Activated naive CD4-positive, alpha-beta T cell treated with anti-CD3 and anti-CD28 coated beads for 36 hours (primary cell): Measurements from ENCODE around the gene NRG3. TPM values are rescaled to one million over a fixed set of nuclear protein-coding genes. Genes with fewer than 3 reads are reported as not detected.

Source experiments
- CTCF ChIA-PET: fragments of 350-600 bp; sonication (Branson Sonifier 250); formaldehyde crosslinking; loops from one replicate; lab custom pipeline; 2021; ENCODE audit warnings: antibody characterized with exemption; lab: Charles Lee
- DNase-seq: peaks from one replicate; pipeline ENCODE4 v3.0.0-alpha.2; 2020
- H3K27ac Mint-ChIP-seq: one replicate; pipeline ENCODE4 v1.8.0; 2021; ENCODE audit warnings: mild to moderate bottlenecking, mixed read lengths
- H3K27me3 Mint-ChIP-seq: one replicate; pipeline ENCODE4 v1.8.0; 2021; ENCODE audit warnings: low read depth, mixed read lengths
- H3K36me3 Mint-ChIP-seq: one replicate; pipeline ENCODE4 v1.8.0; 2021; ENCODE audit warnings: low read depth, mixed read lengths
- H3K4me1 Mint-ChIP-seq: one replicate; pipeline ENCODE4 v1.8.0; 2021; ENCODE audit warnings: low read depth, mixed read lengths
- H3K4me3 Mint-ChIP-seq: one replicate; pipeline ENCODE4 v1.8.0; 2021; ENCODE audit warnings: mild to moderate bottlenecking, moderate library complexity, mixed read lengths
- H3K9me3 Mint-ChIP-seq: one replicate; pipeline ENCODE4 v1.8.0; 2021; ENCODE audit warnings: mixed read lengths
- intact Hi-C: fragments of 100-400 bp; cut with micrococcal nuclease; formaldehyde crosslinking; loops from one replicate; pipeline ENCODE4 v1.15.1; 2023
- total RNA-seq, 2 experiments: library from RNA; stranded (reverse); gene quantifications; one replicate each; pipeline ENCODE4 v1.2.3, GENCODE V29; 2021

Gene NRG3
- total RNA-seq, 2 experiments from 2014 or later = not detected

DNA sequence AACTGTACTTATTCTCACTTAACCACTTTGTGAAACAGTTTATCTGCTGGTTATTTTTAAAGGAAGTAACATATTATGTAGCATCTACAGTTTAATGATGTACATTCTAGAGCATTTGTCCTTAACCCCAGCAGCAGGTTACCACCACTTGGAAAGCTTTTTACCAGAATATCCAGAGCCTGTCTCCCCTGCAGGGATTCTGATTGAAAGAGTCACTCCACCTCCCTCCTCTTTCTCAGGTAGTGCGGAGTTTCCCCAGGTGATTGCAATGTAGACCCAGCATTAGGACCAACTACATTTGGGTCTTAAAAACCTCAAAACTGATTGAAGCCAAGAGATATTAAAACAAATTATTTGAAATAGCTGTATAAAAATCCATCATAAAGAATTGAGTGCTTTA, 53.1 kb downstream of the NRG3 start:
- Mint-ChIP-seq H3K36me3 (no peaks in the 10 kb centered on the region), H3K9me3 (no peaks in the 10 kb centered on the region), H3K4me1 (no peaks in the 10 kb centered on the region), H3K27ac (no peak overlapping the region), H3K4me3 (no peak overlapping the region), H3K27me3 (no peaks in the 10 kb centered on the region)
- no peak for DNase-seq
- intact Hi-C loops = no loop called here
- CTCF ChIA-PET = no interaction called here

DNA sequence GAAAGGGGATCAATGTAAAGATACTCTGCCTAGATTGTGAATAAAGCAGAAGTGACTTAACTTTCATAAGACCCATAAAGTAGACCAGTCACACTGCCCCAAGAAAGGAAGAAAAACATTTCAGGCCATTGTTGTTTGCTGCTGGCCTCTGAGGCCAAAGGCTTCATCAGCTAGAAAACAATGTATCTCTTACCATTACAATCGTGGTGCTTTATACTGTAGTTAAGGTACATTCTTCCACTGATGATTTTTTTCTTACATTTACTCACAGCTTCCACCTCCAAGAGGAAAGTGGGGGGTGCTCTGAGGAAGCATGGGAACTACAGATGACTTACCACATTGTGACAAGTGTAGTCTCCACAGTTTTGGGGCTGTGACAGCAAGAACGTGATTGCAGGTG, 68.6 kb downstream of the NRG3 start:
- H3K27ac Mint-ChIP-seq = no peak overlapping the region
- peaks cover under 1% of the 10 kb centered on the region for H3K9me3 Mint-ChIP-seq
- intact Hi-C loops = no loop called here
- CTCF ChIA-PET = interaction anchor here (0.7 kb wide), 1 partner anchor 791 kb away, joined by 3 read pairs; no protein-coding TSS in a partner anchor
- DNase-seq = no peak
- no peak overlapping the region for H3K4me3 Mint-ChIP-seq
- H3K4me1 Mint-ChIP-seq = no peaks in the 10 kb centered on the region
- no peaks in the 10 kb centered on the region for H3K36me3 Mint-ChIP-seq
- no peaks in the 10 kb centered on the region for H3K27me3 Mint-ChIP-seq

DNA sequence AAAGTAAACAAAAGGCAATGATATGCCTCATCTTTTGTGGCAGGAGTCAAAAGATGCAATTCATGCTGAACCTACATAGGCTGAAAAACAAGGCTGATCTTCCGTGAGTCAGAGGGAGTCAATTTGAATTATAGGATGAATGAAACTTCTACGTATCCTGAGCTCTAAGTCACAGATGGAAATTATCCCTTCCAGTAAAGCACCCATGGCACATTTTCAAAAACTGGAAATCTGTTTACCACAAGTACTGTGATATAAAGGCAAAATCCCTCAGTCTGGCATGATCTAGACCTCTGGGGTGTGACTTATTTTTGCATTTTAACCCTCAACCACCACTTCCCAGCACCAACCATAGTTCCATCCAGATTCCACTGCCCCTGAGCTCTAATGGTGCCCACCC, 69.6 kb downstream of the NRG3 start:
- Mint-ChIP-seq H3K27me3 (no peaks in the 10 kb centered on the region), H3K36me3 (no peaks in the 10 kb centered on the region), H3K4me1 (no peaks in the 10 kb centered on the region), H3K4me3 (no peak overlapping the region), H3K27ac (no peak overlapping the region), H3K9me3 (no peaks in the 10 kb centered on the region)
- intact Hi-C loops = no loop called here
- DNase-seq = no peak
- CTCF ChIA-PET = no interaction called here

DNA sequence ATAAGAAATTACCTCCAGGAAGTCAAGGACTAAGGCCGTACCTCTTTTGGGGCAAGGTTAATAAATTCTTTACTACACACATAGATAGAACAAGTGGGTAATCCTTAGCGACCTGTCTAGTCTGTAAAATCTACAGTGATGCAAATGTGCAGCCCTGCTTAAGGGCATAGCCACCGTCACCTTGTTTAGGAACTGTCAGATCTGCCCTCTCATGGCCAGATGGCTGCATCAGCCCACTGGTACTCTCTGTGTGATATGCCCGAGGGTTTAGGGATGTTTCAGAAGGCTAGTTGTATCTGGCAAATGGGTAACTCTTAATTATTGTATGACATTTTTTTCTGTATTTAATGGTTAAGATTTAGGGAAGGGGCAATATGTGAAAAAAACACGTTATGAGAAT, 74.3 kb downstream of the NRG3 start:
- intact Hi-C loops = no loop called here
- Mint-ChIP-seq H3K27me3 (no peaks in the 10 kb centered on the region), H3K4me3 (no peak overlapping the region), H3K4me1 (no peaks in the 10 kb centered on the region), H3K27ac (no peak overlapping the region), H3K9me3 (no peaks in the 10 kb centered on the region), H3K36me3 (no peaks in the 10 kb centered on the region)
- CTCF ChIA-PET = no interaction called here
- no peak for DNase-seq

DNA sequence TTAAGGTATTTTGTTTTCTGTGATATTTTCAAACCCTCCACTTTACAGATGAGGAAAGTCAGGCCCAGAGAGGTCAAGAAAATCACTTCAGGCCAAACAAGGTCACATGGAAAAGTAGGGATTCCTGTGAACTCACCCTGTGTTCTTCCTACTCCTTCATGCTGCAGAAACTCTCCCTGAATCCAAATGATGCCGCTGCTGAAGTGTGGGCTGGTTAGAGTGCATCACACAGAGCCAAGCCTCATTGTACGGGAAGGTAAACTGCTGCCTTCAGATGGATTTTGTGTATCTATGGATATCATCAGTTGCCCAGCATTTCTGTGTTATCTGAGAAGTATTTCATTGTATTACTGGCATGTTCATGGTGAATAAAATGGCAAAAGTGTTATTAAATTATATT, 75.4 kb downstream of the NRG3 start:
- Mint-ChIP-seq H3K4me3 (no peak overlapping the region), H3K36me3 (no peaks in the 10 kb centered on the region), H3K27ac (no peak overlapping the region), H3K27me3 (no peaks in the 10 kb centered on the region), H3K9me3 (no peaks in the 10 kb centered on the region), H3K4me1 (no peaks in the 10 kb centered on the region)
- intact Hi-C loops = no loop called here
- DNase-seq = no peak
- CTCF ChIA-PET = no interaction called here

DNA sequence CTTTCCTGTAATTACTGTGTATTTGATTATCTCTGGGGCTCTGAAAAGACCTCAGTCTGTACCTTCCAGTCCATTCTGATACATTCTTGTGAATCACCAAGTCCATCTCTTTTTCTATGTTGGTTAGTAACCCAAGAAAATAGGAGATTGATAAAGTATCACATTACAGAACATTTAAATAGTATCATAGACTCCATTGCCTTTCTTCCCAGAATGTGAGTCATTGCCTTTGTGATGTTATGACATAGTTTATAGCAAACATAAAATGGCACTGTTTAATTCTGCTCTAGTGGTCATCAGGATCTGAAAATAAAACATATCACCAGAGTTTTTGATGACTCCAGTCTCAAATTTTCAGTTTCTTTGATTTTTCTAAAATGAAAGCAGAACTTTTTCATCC, 78.4 kb downstream of the NRG3 start:
- H3K36me3 Mint-ChIP-seq = no peaks in the 10 kb centered on the region
- no peak overlapping the region for H3K27ac Mint-ChIP-seq
- H3K4me3 Mint-ChIP-seq = no peak overlapping the region
- CTCF ChIA-PET = no interaction called here
- no peaks in the 10 kb centered on the region for H3K9me3 Mint-ChIP-seq
- intact Hi-C loops = no loop called here
- no peaks in the 10 kb centered on the region for H3K27me3 Mint-ChIP-seq
- H3K4me1 Mint-ChIP-seq = no peaks in the 10 kb centered on the region
- DNase-seq = no peak

DNA sequence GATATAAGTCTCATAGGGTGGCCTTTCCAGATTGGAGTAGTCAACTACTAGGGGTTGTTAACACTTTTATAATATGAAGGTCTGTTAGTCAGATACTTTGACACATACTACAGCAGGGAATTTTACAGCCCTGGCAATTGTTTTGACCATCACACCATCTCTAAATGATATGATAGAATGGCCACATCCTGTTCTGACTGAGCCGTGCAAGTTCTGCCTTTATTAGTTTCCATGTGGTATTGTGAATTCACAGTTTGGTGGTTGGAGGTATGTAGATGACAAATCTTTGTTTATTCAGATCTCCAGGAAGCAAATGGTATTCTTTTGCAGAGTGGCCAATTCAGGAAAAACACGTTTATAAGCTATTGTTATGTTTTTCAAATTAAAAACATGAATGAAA, 83.0 kb downstream of the NRG3 start:
- Mint-ChIP-seq H3K4me3 (no peak overlapping the region), H3K4me1 (no peaks in the 10 kb centered on the region), H3K27ac (no peak overlapping the region), H3K9me3 (no peaks in the 10 kb centered on the region), H3K27me3 (no peaks in the 10 kb centered on the region), H3K36me3 (no peaks in the 10 kb centered on the region)
- intact Hi-C loops = no loop called here
- DNase-seq = no peak
- CTCF ChIA-PET = no interaction called here

DNA sequence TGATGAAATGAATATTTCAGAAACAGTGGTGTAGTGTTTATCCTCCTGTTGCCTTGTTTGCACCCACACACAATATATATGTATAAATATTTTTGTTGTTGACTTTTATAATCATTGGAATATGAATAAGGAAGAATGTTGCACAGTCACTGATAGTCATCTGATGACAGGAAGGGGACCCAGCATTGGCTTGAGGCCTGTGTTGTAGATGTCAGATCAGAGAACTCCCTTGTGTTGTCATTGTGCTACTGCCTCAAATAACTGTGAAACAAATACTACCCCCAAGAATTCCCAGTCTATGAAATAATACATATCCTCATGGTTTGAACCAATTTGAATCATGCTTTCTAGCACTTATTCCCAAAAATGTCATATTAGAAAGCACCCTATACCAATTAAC, 84.0 kb downstream of the NRG3 start:
- CTCF ChIA-PET = no interaction called here
- no peak for DNase-seq
- H3K4me1 Mint-ChIP-seq = no peaks in the 10 kb centered on the region
- H3K27ac Mint-ChIP-seq = no peak overlapping the region
- no peaks in the 10 kb centered on the region for H3K36me3 Mint-ChIP-seq
- H3K27me3 Mint-ChIP-seq = no peaks in the 10 kb centered on the region
- no peaks in the 10 kb centered on the region for H3K9me3 Mint-ChIP-seq
- H3K4me3 Mint-ChIP-seq = no peak overlapping the region
- intact Hi-C loops = no loop called here

DNA sequence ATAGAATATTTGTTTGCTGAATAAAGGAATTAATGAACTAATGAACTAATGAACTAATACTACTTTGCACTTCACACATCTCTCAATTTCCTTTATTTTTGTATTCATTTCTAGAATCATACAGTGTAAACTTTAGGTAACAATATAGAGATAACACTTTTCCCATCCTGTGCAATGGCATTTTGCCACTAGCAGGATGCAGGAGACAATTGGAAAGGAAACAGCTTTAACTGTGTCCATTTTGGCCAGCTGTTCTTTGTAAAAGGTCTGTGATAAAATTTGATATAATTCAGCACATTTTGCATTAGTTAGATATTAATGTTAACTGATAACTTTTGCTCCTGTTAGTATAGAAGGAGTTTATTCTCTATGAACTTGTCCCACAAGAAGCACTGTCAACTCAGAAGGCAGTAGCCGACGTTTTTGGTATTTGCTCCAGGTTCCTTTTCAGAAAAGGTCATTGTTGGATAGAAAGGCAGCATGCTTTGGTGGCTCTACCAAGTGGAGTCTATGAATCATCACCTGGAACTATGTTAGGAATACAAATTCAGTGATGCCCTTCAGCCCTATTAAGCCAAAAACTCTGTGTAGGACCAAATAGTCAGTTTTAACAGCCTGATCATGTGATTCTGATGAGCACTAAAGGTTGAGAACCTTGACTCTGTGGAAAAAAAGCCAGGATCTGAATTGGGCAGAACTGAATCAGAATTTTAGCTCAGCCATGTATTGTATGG, 86.6 kb downstream of the NRG3 start:
- Mint-ChIP-seq H3K27me3 (no peaks in the 10 kb centered on the region), H3K9me3 (no peaks in the 10 kb centered on the region), H3K27ac (no peak overlapping the region), H3K36me3 (no peaks in the 10 kb centered on the region), H3K4me1 (no peaks in the 10 kb centered on the region), H3K4me3 (no peak overlapping the region)
- intact Hi-C loops = no loop called here
- no peak for DNase-seq
- CTCF ChIA-PET = no interaction called here

DNA sequence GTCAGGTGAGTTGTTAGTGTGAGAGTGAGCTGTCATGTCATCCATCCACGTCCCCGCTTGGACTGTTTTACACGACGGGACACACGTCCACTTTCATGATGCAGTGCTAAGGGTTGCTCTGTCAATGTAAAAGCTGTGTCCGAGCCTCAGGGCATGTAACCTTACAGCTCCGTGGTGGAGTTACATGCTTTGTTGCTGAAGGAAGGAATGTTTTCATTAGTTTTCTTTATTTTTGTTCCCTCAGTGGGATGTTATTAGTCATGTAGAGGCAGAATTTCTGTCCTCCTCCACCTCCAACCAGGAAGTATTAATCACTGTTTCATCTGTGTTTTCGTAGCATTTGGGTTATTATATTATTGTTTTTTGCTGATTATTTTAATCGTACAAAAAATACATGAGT, 88.6 kb downstream of the NRG3 start:
- CTCF ChIA-PET = interaction anchor here (0.6 kb wide), 1 partner anchor 637 kb away, joined by 3 read pairs; no protein-coding TSS in a partner anchor
- H3K27ac Mint-ChIP-seq = no peak overlapping the region
- H3K27me3 Mint-ChIP-seq = no peaks in the 10 kb centered on the region
- H3K9me3 Mint-ChIP-seq = no peaks in the 10 kb centered on the region
- intact Hi-C loops = no loop called here
- H3K36me3 Mint-ChIP-seq = no peaks in the 10 kb centered on the region
- DNase-seq = no peak
- no peak overlapping the region for H3K4me3 Mint-ChIP-seq
- no peaks in the 10 kb centered on the region for H3K4me1 Mint-ChIP-seq

DNA sequence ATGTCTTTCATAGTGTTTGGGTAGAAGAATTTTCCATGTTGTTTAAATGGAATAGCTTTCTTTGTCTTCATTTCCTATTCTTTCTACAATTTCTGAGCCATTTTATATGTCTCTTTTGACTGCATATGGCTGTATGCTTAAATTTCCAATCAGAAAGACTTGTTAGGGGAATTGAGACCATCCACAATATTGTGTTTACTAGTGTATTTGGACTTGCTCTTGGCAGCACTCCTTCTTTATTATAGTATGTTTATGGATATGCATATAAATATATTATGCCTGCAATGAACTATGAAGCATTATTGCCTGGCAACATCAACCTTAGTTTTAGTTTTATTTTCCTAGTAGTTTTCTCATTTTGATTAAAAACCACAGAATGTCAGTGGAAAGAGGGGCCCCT, 92.7 kb downstream of the NRG3 start:
- intact Hi-C loops = no loop called here
- H3K36me3 Mint-ChIP-seq = no peaks in the 10 kb centered on the region
- no peak overlapping the region for H3K4me3 Mint-ChIP-seq
- H3K4me1 Mint-ChIP-seq = no peaks in the 10 kb centered on the region
- CTCF ChIA-PET = no interaction called here
- H3K9me3 Mint-ChIP-seq = peaks cover 16% of the 10 kb centered on the region
- H3K27me3 Mint-ChIP-seq = no peaks in the 10 kb centered on the region
- no peak for DNase-seq
- no peak overlapping the region for H3K27ac Mint-ChIP-seq

DNA sequence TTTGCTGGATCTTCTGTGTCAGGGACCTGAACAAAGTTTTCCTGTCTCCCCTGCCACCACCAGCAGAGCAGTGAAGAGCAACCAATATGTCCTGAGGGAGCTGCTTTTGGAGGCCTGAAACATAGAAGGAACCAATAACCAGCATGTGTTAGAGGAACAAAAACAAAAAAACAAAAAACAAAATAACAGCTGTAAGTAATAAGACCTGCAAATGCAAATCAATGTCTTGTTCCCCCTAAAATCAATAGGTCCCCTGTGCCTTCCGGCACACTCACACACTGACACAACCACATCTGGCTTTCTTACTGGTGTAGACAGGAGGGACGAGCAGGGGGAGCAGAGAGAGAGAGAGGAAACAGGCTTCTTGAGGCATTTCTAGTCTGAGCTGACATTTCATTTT, 94.1 kb downstream of the NRG3 start:
- H3K36me3 Mint-ChIP-seq = no peaks in the 10 kb centered on the region
- intact Hi-C loops = no loop called here
- no peak overlapping the region for H3K4me3 Mint-ChIP-seq
- H3K9me3 Mint-ChIP-seq = peaks cover 23% of the 10 kb centered on the region
- H3K27ac Mint-ChIP-seq = no peak overlapping the region
- CTCF ChIA-PET = no interaction called here
- H3K27me3 Mint-ChIP-seq = no peaks in the 10 kb centered on the region
- no peaks in the 10 kb centered on the region for H3K4me1 Mint-ChIP-seq
- no peak for DNase-seq

DNA sequence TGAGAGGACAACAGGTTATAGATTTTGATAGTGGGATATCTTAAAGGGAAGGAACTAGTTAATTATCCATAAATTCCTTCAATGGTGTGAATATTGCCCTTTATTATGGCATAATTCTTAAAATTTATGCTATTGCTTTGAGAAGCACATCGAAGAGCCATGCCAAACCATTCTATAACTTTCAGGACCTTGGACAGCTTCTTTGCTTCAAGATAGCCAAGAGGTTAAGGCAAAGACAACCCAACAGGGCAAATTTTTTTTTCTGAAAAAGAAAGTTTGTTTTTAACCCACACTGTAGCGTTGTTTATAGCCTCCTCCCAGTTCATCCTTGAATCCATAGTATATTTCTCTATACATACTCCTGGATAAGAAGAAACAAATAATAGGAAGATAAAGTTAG, 103.2 kb downstream of the NRG3 start:
- no peak for DNase-seq
- intact Hi-C loops = no loop called here
- peaks cover 4% of the 10 kb centered on the region for H3K9me3 Mint-ChIP-seq
- H3K27me3 Mint-ChIP-seq = no peaks in the 10 kb centered on the region
- no peak overlapping the region for H3K27ac Mint-ChIP-seq
- no peaks in the 10 kb centered on the region for H3K4me1 Mint-ChIP-seq
- H3K36me3 Mint-ChIP-seq = no peaks in the 10 kb centered on the region
- H3K4me3 Mint-ChIP-seq = no peak overlapping the region
- CTCF ChIA-PET = no interaction called here
